Ishikawa (cell line): ENCODE data around the gene PRR35.

Source experiments
- CEBPB ChIP-seq: IDR thresholded peaks from 2 replicates; pipeline ENCODE4 v1.6.1; 2012
- EGR1 ChIP-seq: IDR thresholded peaks from 2 replicates; pipeline ENCODE4 v1.6.1; 2012
- EP300 ChIP-seq: IDR thresholded peaks from 2 replicates; pipeline ENCODE4 v1.6.1; 2012; ENCODE audit warnings: borderline replicate concordance
- FOXM1 ChIP-seq: IDR thresholded peaks from 2 replicates; pipeline ENCODE4 v1.6.1; 2012; ENCODE audit warnings: low read depth, borderline replicate concordance
- MAX ChIP-seq: IDR thresholded peaks from 2 replicates; pipeline ENCODE4 v1.6.1; 2012
- RAD21 ChIP-seq: IDR thresholded peaks from 2 replicates; pipeline ENCODE4 v1.6.1; 2012; ENCODE audit warnings: low read depth
- REST ChIP-seq: IDR thresholded peaks from 2 replicates; pipeline ENCODE4 v1.6.1; 2012; ENCODE audit warnings: low read depth, mild to moderate bottlenecking
- TCF12 ChIP-seq: IDR thresholded peaks from 2 replicates; pipeline ENCODE4 v1.6.1; 2012; ENCODE audit warnings: low read depth
- TEAD4 ChIP-seq: IDR thresholded peaks from 2 replicates; pipeline ENCODE4 v1.6.1; 2012
- YY1 ChIP-seq: IDR thresholded peaks from 2 replicates; pipeline ENCODE4 v1.6.1; 2012; ENCODE audit warnings: low read depth
- ZBTB7A ChIP-seq: IDR thresholded peaks from 2 replicates; pipeline ENCODE4 v1.6.1; 2012; ENCODE audit warnings: low read depth

- peak; percentile 23; the same call in 1 of the 2 replicates for TF ChIP-seq MAX
- TF ChIP-seq EP300: no peak
- peak; percentile 80 for TF ChIP-seq EGR1
- peak; percentile 54 for TF ChIP-seq TCF12
- TF ChIP-seq ZBTB7A: no peak
- TF ChIP-seq CEBPB: no peak
- TF ChIP-seq FOXM1: no peak
- TF ChIP-seq REST: no peak
- peak; percentile 40; the same call in 1 of the 2 replicates for TF ChIP-seq YY1
- no peak for TF ChIP-seq RAD21
- TF ChIP-seq TEAD4: peak; percentile 28; the same call in 1 of the 2 replicates
Observed at GRCh38 chr16:588889-589657, 28.9 kb downstream of the PRR35 start.
